Caco-2 (cell line): ENCODE measurements around the gene ATP2C1. TPM values are rescaled to one million over a fixed set of nuclear protein-coding genes. Genes with fewer than 3 reads are reported as not detected.

ENCODE experiments used
- BruUV-seq: library from RNA; stranded (reverse); fragments of 400-500 nt; replicated peaks from 2 replicates; lab custom pipeline; 2021; lab: Mats Ljungman, UMichigan
- CTCF ChIA-PET: fragments of 300-600 bp; sonication (Branson Sonifier 250); formaldehyde crosslinking; loops from one replicate; lab custom pipeline; 2022; ENCODE audit warnings: antibody characterized with exemption; lab: Charles Lee
- POLR2A ChIA-PET: fragments of 300-600 bp; sonication (Branson Sonifier 250); formaldehyde crosslinking; loops from one replicate; lab custom pipeline; 2022; ENCODE audit warnings: antibody characterized with exemption; lab: Charles Lee
- DNase-seq, 2 experiments: peaks; one replicate each; pipeline versions ENCODE4 v3.0.0 to v3.0.0-alpha.2; 2020 to 2022
- H3K27me3 ChIP-seq: replicated peaks from 2 replicates; pipeline ENCODE4 v1.6.0; 2011; ENCODE audit warnings: low read length; ENCODE audit not compliant: control insufficient read depth, insufficient read depth
- H3K36me3 ChIP-seq: 2 replicates; pipeline ENCODE4 v1.5.1; 2011; ENCODE audit warnings: low read length; ENCODE audit not compliant: control insufficient read depth, insufficient read depth
- H3K4me1 ChIP-seq: fragments of 250-450 bp; sonication (Bioruptor Pico); 2 replicates; pipeline ENCODE4 v1.5.1; 2020; ENCODE audit warnings: mild to moderate bottlenecking
- H3K4me3 ChIP-seq: 2 replicates; pipeline ENCODE4 v1.5.1; 2011; ENCODE audit warnings: low read depth, mild to moderate bottlenecking, control low read depth, low read length
- H3K9me3 ChIP-seq: fragments of 250-450 bp; sonication (Bioruptor Pico); 2 replicates; pipeline ENCODE4 v1.5.1; 2020; ENCODE audit warnings: mild to moderate bottlenecking, moderate library complexity
- H3K27ac Mint-ChIP-seq: one replicate; pipeline ENCODE4 v1.8.0; 2022; ENCODE audit warnings: mixed read lengths; ENCODE audit not compliant: unreplicated experiment
- H3K27me3 Mint-ChIP-seq: one replicate; pipeline ENCODE4 v1.8.0; 2022; ENCODE audit warnings: mixed read lengths; ENCODE audit not compliant: insufficient read depth, unreplicated experiment
- H3K36me3 Mint-ChIP-seq: one replicate; pipeline ENCODE4 v1.8.0; 2022; ENCODE audit warnings: mild to moderate bottlenecking, mixed read lengths; ENCODE audit not compliant: insufficient read depth, unreplicated experiment
- H3K4me1 Mint-ChIP-seq: one replicate; pipeline ENCODE4 v1.8.0; 2022; ENCODE audit warnings: low read depth, mixed read lengths; ENCODE audit not compliant: unreplicated experiment
- H3K4me3 Mint-ChIP-seq: one replicate; pipeline ENCODE4 v1.8.0; 2022; ENCODE audit warnings: mild to moderate bottlenecking, moderate library complexity, mixed read lengths; ENCODE audit not compliant: unreplicated experiment
- H3K9me3 Mint-ChIP-seq: one replicate; pipeline ENCODE4 v1.8.0; 2022; ENCODE audit warnings: mixed read lengths; ENCODE audit not compliant: unreplicated experiment
- CTCF ChIP-seq, 2 experiments: fragments of 200-600 bp in 1 of 2; IDR thresholded peaks; 1 replicate in 1 of 2; 2 replicates in 1 of 2; pipeline versions ENCODE4 v1.5.1 to v1.8.0; 2011 to 2022; ENCODE audit warnings: antibody characterized with exemption in 1 of 2, control low read depth in 1 of 2, inconsistent platforms in 1 of 2, low read depth in 1 of 2, low read length in 1 of 2, mild to moderate bottlenecking in 1 of 2, moderate library complexity in 1 of 2; ENCODE audit not compliant: insufficient read depth in 1 of 2, severe bottlenecking in 1 of 2, unreplicated experiment in 1 of 2
- intact Hi-C: fragments of 100-400 bp; cut with micrococcal nuclease; formaldehyde crosslinking; loops from one replicate; pipeline ENCODE4 v1.10.0; 2022; ENCODE audit not compliant: unreplicated experiment
- total RNA-seq: library from RNA; stranded (reverse); gene quantifications from 2 replicates; pipeline ENCODE4 v1.2.3, GENCODE V29; 2022

ATP2C1 gene
- total RNA-seq, 1 experiment from 2014 or later, result 64.9 TPM

- H3K27ac Mint-ChIP-seq, result no peak overlapping the region
- ChIA-PET CTCF (no interaction called here), POLR2A (no interaction called here)
- peaks cover 6% of the 10 kb centered on the region for H3K36me3 Mint-ChIP-seq
- H3K9me3 Mint-ChIP-seq, result no peaks in the 10 kb centered on the region
- no peak overlapping the region for H3K4me3 Mint-ChIP-seq
- no peaks in the 10 kb centered on the region for H3K36me3 ChIP-seq
- no TSS peak for BruUV-seq
- H3K4me3 ChIP-seq, result no peak overlapping the region
- TF ChIP-seq CTCF (IDR thresholded peaks at IDR 0.05; ENCODE audit: insufficient read depth in 1 of 2, low read depth in 1 of 2, low read length in 1 of 2, severe bottlenecking in 1 of 2, unreplicated experiment in 1 of 2), result no peak
- H3K9me3 ChIP-seq, result no peaks in the 10 kb centered on the region
- H3K4me1 ChIP-seq, result no peaks in the 10 kb centered on the region
- no peak for DNase-seq
- intact Hi-C loops, result no loop called here
- H3K4me1 Mint-ChIP-seq, result no peaks in the 10 kb centered on the region
- H3K27me3 Mint-ChIP-seq, result no peaks in the 10 kb centered on the region
- H3K27me3 ChIP-seq, result no peaks in the 10 kb centered on the region
Measured at GRCh38 chr3:130981469-130981868, 87.6 kb downstream of the ATP2C1 start.

DNA sequence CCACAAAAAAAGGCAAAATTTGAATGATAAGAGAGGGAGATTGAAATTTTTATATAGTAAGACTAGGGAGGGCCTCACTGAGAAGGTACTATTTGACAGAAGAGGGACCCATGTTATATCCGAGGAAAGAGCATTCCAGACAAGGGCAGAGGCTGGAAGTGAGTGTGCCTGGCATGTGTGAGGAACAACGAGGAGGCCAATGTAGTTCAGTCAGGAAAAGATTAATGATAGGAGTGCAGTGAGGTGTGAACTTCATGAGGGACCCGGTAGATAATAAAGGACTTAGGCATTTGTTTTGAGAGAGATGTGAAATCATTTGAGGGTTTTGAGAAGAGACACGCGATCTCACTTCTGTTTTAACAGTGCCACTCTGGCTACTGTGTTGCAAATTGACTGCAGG is 96.4 kb downstream of the ATP2C1 start:
- no peaks in the 10 kb centered on the region for H3K27me3 Mint-ChIP-seq
- ChIA-PET POLR2A (no interaction called here), CTCF (no interaction called here)
- Histone ChIP-seq H3K4me1 (no peaks in the 10 kb centered on the region), H3K27me3 (no peaks in the 10 kb centered on the region), H3K36me3 (peaks cover 1% of the 10 kb centered on the region; the same call in 1 of the 2 replicates), H3K4me3 (no peak overlapping the region), H3K9me3 (no peaks in the 10 kb centered on the region; the same call in 1 of the 2 replicates)
- no peak overlapping the region for H3K4me3 Mint-ChIP-seq
- H3K9me3 Mint-ChIP-seq, result no peaks in the 10 kb centered on the region
- H3K36me3 Mint-ChIP-seq, result peaks cover 23% of the 10 kb centered on the region
- no peaks in the 10 kb centered on the region for H3K4me1 Mint-ChIP-seq
- no peak overlapping the region for H3K27ac Mint-ChIP-seq
- no peak for TF ChIP-seq CTCF (IDR thresholded peaks at IDR 0.05; ENCODE audit: insufficient read depth in 1 of 2, low read depth in 1 of 2, low read length in 1 of 2, severe bottlenecking in 1 of 2, unreplicated experiment in 1 of 2)
- intact Hi-C loops, result no loop called here
- BruUV-seq, result no TSS peak
- no peak for DNase-seq

DNA sequence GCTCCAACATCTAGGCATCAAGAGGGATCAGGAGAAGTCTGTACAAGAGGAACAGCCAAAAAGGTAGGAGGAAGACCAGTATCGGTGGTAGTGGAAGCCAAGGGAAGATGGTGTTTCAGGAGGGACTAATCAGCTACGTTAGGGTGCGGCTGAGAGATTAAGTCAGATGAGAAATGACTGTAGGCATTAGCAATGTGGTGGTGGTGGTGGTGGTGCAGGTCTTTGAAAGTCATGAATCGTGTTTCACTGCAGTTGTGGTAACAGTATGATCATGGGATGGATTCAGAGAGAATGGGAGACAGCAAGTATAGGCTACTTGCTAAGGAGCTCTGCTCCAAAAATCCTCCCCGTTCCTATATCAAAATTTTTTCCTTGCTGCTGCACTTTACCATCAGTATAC is 97.2 kb downstream of the ATP2C1 start:
- ChIA-PET POLR2A (no interaction called here), CTCF (no interaction called here)
- Mint-ChIP-seq H3K4me1 (no peaks in the 10 kb centered on the region), H3K27ac (no peak overlapping the region), H3K4me3 (no peak overlapping the region), H3K27me3 (no peaks in the 10 kb centered on the region), H3K9me3 (no peaks in the 10 kb centered on the region), H3K36me3 (peaks cover 18% of the 10 kb centered on the region)
- no peak for TF ChIP-seq CTCF (IDR thresholded peaks at IDR 0.05; ENCODE audit: insufficient read depth in 1 of 2, low read depth in 1 of 2, low read length in 1 of 2, severe bottlenecking in 1 of 2, unreplicated experiment in 1 of 2)
- Histone ChIP-seq H3K9me3 (no peaks in the 10 kb centered on the region; the same call in 1 of the 2 replicates), H3K4me3 (no peak overlapping the region), H3K27me3 (no peaks in the 10 kb centered on the region), H3K4me1 (no peaks in the 10 kb centered on the region), H3K36me3 (peaks cover 1% of the 10 kb centered on the region; the same call in 1 of the 2 replicates)
- BruUV-seq, result no TSS peak
- no peak for DNase-seq
- intact Hi-C loops, result no loop called here
